H9 (cell line): ENCODE data around the gene BCL7B. TPM values are rescaled to one million over a fixed set of nuclear protein-coding genes. Genes with fewer than 3 reads are reported as not detected.

Source experiments
- DNase-seq: peaks from one replicate; pipeline ENCODE4 v3.0.0-alpha.2; 2017
- H2AFZ ChIP-seq: one replicate; pipeline ENCODE4 v1.6.1; 2013; ENCODE audit warnings: mild to moderate bottlenecking, low read length, control low read depth, moderate library complexity
- H2AK5ac ChIP-seq: 2 replicates; pipeline ENCODE4 v1.6.1; 2013; ENCODE audit warnings: low read length, control low read depth, mixed read lengths; ENCODE audit not compliant: insufficient read length
- H2BK120ac ChIP-seq: one replicate; pipeline ENCODE4 v1.6.1; 2013; ENCODE audit warnings: low read depth, mild to moderate bottlenecking, low read length, control low read depth, inconsistent platforms; ENCODE audit not compliant: poor library complexity, severe bottlenecking
- H2BK12ac ChIP-seq: 2 replicates; pipeline ENCODE4 v1.6.1; 2013; ENCODE audit warnings: low read length, control low read depth, mixed read lengths, low read depth; ENCODE audit not compliant: insufficient read length
- H2BK15ac ChIP-seq: 2 replicates; pipeline ENCODE4 v1.6.1; 2013; ENCODE audit warnings: low read depth, low read length, control low read depth
- H2BK20ac ChIP-seq: one replicate; pipeline ENCODE4 v1.6.1; 2013; ENCODE audit warnings: low read depth, mild to moderate bottlenecking, low read length, control low read depth, inconsistent platforms; ENCODE audit not compliant: poor library complexity, severe bottlenecking
- H2BK5ac ChIP-seq: 2 replicates; pipeline ENCODE4 v1.6.1; 2013; ENCODE audit warnings: low read length, control low read depth, mixed read lengths; ENCODE audit not compliant: insufficient read length
- H3K14ac ChIP-seq: 2 replicates; pipeline ENCODE4 v1.6.1; 2013; ENCODE audit warnings: low read length, control low read depth; ENCODE audit not compliant: insufficient read depth
- H3K18ac ChIP-seq: 2 replicates; pipeline ENCODE4 v1.6.1; 2013; ENCODE audit warnings: low read depth, mild to moderate bottlenecking, mixed read lengths, low read length, control low read depth; ENCODE audit not compliant: insufficient read length
- H3K23ac ChIP-seq: 2 replicates; pipeline ENCODE4 v1.6.1; 2013; ENCODE audit warnings: low read length, control low read depth, mixed read lengths, low read depth; ENCODE audit not compliant: insufficient read length
- H3K23me2 ChIP-seq: 2 replicates; pipeline ENCODE4 v1.6.1; 2013; ENCODE audit warnings: low read depth, mild to moderate bottlenecking, mixed read lengths, low read length, control low read depth; ENCODE audit not compliant: insufficient read length, poor library complexity, severe bottlenecking
- H3K27ac ChIP-seq: 2 replicates; pipeline ENCODE4 v1.5.1; 2013; ENCODE audit warnings: low read length, control low read depth, mixed read lengths, low read depth; ENCODE audit not compliant: insufficient read length
- H3K27me3 ChIP-seq: 2 replicates; pipeline ENCODE4 v1.6.1; 2013; ENCODE audit warnings: low read length, control low read depth, inconsistent platforms; ENCODE audit not compliant: insufficient read depth
- H3K4ac ChIP-seq: 2 replicates; pipeline ENCODE4 v1.6.1; 2013; ENCODE audit warnings: low read depth, mild to moderate bottlenecking, control low read depth, inconsistent platforms, low read length, moderate library complexity
- H3K4me1 ChIP-seq: 2 replicates; pipeline ENCODE4 v1.6.1; 2013; ENCODE audit warnings: low read length, control low read depth, inconsistent platforms; ENCODE audit not compliant: insufficient read depth
- H3K4me2 ChIP-seq: 2 replicates; pipeline ENCODE4 v1.6.1; 2013; ENCODE audit warnings: low read length, control low read depth, mixed read lengths; ENCODE audit not compliant: insufficient read length, insufficient read depth
- H3K56ac ChIP-seq: 2 replicates; pipeline ENCODE4 v1.6.1; 2013; ENCODE audit warnings: low read depth, mild to moderate bottlenecking, mixed read lengths, low read length, control low read depth; ENCODE audit not compliant: insufficient read length
- H3K79me1 ChIP-seq: 2 replicates; pipeline ENCODE4 v1.6.1; 2013; ENCODE audit warnings: low read depth, mild to moderate bottlenecking, moderate library complexity, low read length, control low read depth, inconsistent platforms; ENCODE audit not compliant: insufficient read depth, poor library complexity, severe bottlenecking
- H3K79me2 ChIP-seq: 2 replicates; pipeline ENCODE4 v1.6.1; 2013; ENCODE audit warnings: low read length, control low read depth, inconsistent platforms; ENCODE audit not compliant: insufficient read depth
- H3K9ac ChIP-seq: 2 replicates; pipeline ENCODE4 v1.6.1; 2013; ENCODE audit warnings: low read length, control low read depth, mixed read lengths; ENCODE audit not compliant: insufficient read length; ENCODE audit errors: extremely low read depth
- H3K9me3 ChIP-seq: one replicate; pipeline ENCODE4 v1.6.1; 2013; ENCODE audit warnings: low read depth, low read length, inconsistent platforms; ENCODE audit not compliant: control insufficient read depth
- H3T11ph ChIP-seq: one replicate; pipeline ENCODE4 v1.6.1; 2013; ENCODE audit warnings: mild to moderate bottlenecking, low read length, control low read depth, inconsistent platforms
- H4K20me1 ChIP-seq: one replicate; pipeline ENCODE4 v1.6.1; 2013; ENCODE audit not compliant: control insufficient read depth, insufficient read length, insufficient read depth
- H4K5ac ChIP-seq: 2 replicates; pipeline ENCODE4 v1.6.1; 2013; ENCODE audit warnings: low read depth, mild to moderate bottlenecking, mixed read lengths, low read length, control low read depth; ENCODE audit not compliant: insufficient read length
- H4K8ac ChIP-seq: replicated peaks from 2 replicates; pipeline ENCODE4 v1.6.1; 2013; ENCODE audit warnings: low read length, control low read depth, mixed read lengths, low read depth; ENCODE audit not compliant: insufficient read length
- H4K91ac ChIP-seq: 2 replicates; pipeline ENCODE4 v1.6.1; 2013; ENCODE audit warnings: low read depth, mild to moderate bottlenecking, moderate library complexity, mixed read lengths, low read length, control low read depth; ENCODE audit not compliant: insufficient read length
- H3K27ac Mint-ChIP-seq, 3 experiments: 2 replicates in 2 of 3; 3 replicates in 1 of 3; pipeline ENCODE4 v1.8.0; 2020 to 2021; ENCODE audit warnings: mixed read lengths in 3 of 3, mild to moderate bottlenecking in 1 of 3, moderate library complexity in 1 of 3
- H3K27me3 Mint-ChIP-seq: 2 replicates; pipeline ENCODE4 v1.8.0; 2021; ENCODE audit warnings: low read depth, mild to moderate bottlenecking, moderate library complexity, mixed read lengths
- H3K36me3 Mint-ChIP-seq, 3 experiments: 2 replicates in 2 of 3; 3 replicates in 1 of 3; pipeline ENCODE4 v1.8.0; 2020 to 2021; ENCODE audit warnings: low read depth in 3 of 3, mixed read lengths in 3 of 3; ENCODE audit not compliant: insufficient read depth in 1 of 3
- H3K4me1 Mint-ChIP-seq, 2 experiments: 2 replicates each; pipeline ENCODE4 v1.8.0; 2020; ENCODE audit warnings: mixed read lengths in 2 of 2
- H3K4me3 Mint-ChIP-seq, 2 experiments: 2 replicates in 1 of 2; 3 replicates in 1 of 2; pipeline ENCODE4 v1.8.0; 2020 to 2021; ENCODE audit warnings: mild to moderate bottlenecking in 2 of 2, mixed read lengths in 2 of 2, moderate library complexity in 1 of 2
- H3K9me3 Mint-ChIP-seq, 2 experiments: 2 replicates in 1 of 2; 3 replicates in 1 of 2; pipeline ENCODE4 v1.8.0; 2020; ENCODE audit warnings: mild to moderate bottlenecking in 2 of 2, mixed read lengths in 2 of 2, moderate library complexity in 1 of 2
- CTCF ChIP-seq: fragments of 200-600 bp; sonication (generic); conservative IDR thresholded peaks from 3 replicates; pipeline ENCODE4 v1.8.0; 2021; ENCODE audit warnings: antibody characterized with exemption, mild to moderate bottlenecking
- WGBS: extraction: QIAGEN DNeasy Blood & Tissue Kit; methylation state at CpG from one replicate; pipeline ENCODE4 v1.1.7; 2013; ENCODE audit warnings: missing lambda C conversion rate, low lambda C conversion rate, mixed read lengths; ENCODE audit not compliant: insufficient read length; ENCODE audit errors: extremely low coverage; 5-methylcytosine and 5-hydroxymethylcytosine counted together
- total RNA-seq: library from RNA; stranded (reverse); gene quantifications from 2 replicates; pipeline ENCODE4 v1.2.1, GENCODE V29; 2021

BCL7B gene
- total RNA-seq, 1 experiment from 2014 or later = 48.9 TPM

- H4K20me1 ChIP-seq = no peaks in the 10 kb centered on the region
- H3K36me3 Mint-ChIP-seq = peaks cover 12 to 33% (median 25%) of the 10 kb centered on the region in 3 experiments; a peak in 6 of 7 replicates
- H4K5ac ChIP-seq = no peak overlapping the region
- H3K4me1 ChIP-seq = no peaks in the 10 kb centered on the region
- peak overlapping the region in 1 of 3 experiments; percentile 83; a peak in 2 of 7 replicates for H3K27ac Mint-ChIP-seq
- no peaks in the 10 kb centered on the region for H3K27me3 Mint-ChIP-seq
- H4K8ac ChIP-seq = no peak overlapping the region
- H3K9me3 ChIP-seq = no peaks in the 10 kb centered on the region
- H4K91ac ChIP-seq = no peak overlapping the region
- no peak overlapping the region for H3K18ac ChIP-seq
- DNase-seq = peak; percentile 54
- H3K23me2 ChIP-seq = no peaks in the 10 kb centered on the region
- H2BK5ac ChIP-seq = no peak overlapping the region
- H3T11ph ChIP-seq = no peak overlapping the region
- H3K4ac ChIP-seq = no peak overlapping the region; the same call in 1 of the 2 replicates
- no peak overlapping the region for H3K4me3 Mint-ChIP-seq
- no peak overlapping the region for H3K9ac ChIP-seq
- no peaks in the 10 kb centered on the region for H3K9me3 Mint-ChIP-seq
- H3K23ac ChIP-seq = no peak overlapping the region
- no peaks in the 10 kb centered on the region for H3K79me1 ChIP-seq
- H2AFZ ChIP-seq = no peak overlapping the region
- H2BK120ac ChIP-seq = peak overlapping the region; percentile 69
- no peak overlapping the region for H2BK15ac ChIP-seq
- H3K27ac ChIP-seq = no peak overlapping the region
- no CpG with 5 or more reads among the region's 9 CpGs for WGBS
- no peak overlapping the region for H3K56ac ChIP-seq
- no peak overlapping the region for H2AK5ac ChIP-seq
- peak overlapping the region; percentile 90 for H2BK20ac ChIP-seq
- no peak overlapping the region for H2BK12ac ChIP-seq
- no peaks in the 10 kb centered on the region for H3K79me2 ChIP-seq
- H3K27me3 ChIP-seq = no peaks in the 10 kb centered on the region
- H3K4me1 Mint-ChIP-seq = no peaks in the 10 kb centered on the region
- H3K4me2 ChIP-seq = no peak overlapping the region
- H3K14ac ChIP-seq = no peak overlapping the region
- no peak for TF ChIP-seq CTCF
Measured at GRCh38 chr7:73533742-73534141, 23.7 kb downstream of the BCL7B start.
